Lung (tissue), 12 donors: ENCODE results near the gene GHDC. TPM values are rescaled to one million over a fixed set of nuclear protein-coding genes. Genes with fewer than 3 reads are reported as not detected.

Experiments used
- ATAC-seq: fragments of 200-7000 bp; cut with Tn5 transposase; one replicate; pipeline ENCODE4 v1.9.1; 2020; ENCODE audit warnings: moderate number of reproducible peaks; ENCODE audit not compliant: insufficient read depth, low FRiP score
- DNase-seq, 3 donors: peaks; one replicate each; pipeline ENCODE4 v3.0.0-alpha.2; 2013 to 2017
- H3K27ac ChIP-seq, 2 donors: one replicate each; pipeline ENCODE4 v1.5.1; 2013; ENCODE audit warnings: mild to moderate bottlenecking in 2 of 2, moderate library complexity in 2 of 2, control low read depth in 1 of 2, inconsistent platforms in 1 of 2, low read depth in 1 of 2, low read length in 1 of 2
- H3K27me3 ChIP-seq, 3 donors: one replicate each; pipeline ENCODE4 v1.5.1; 2013; ENCODE audit warnings: low read length in 2 of 3; ENCODE audit not compliant: control insufficient read depth in 3 of 3, insufficient read depth in 3 of 3
- H3K36me3 ChIP-seq, 4 donors: one replicate each; pipeline ENCODE4 v1.5.1; 2013; ENCODE audit warnings: low read length in 4 of 4, mild to moderate bottlenecking in 1 of 4, moderate library complexity in 1 of 4; ENCODE audit not compliant: control insufficient read depth in 4 of 4, insufficient read depth in 4 of 4
- H3K4me1 ChIP-seq, 5 donors: one replicate each; pipeline ENCODE4 v1.5.1; 2013; ENCODE audit warnings: low read length in 5 of 5, mild to moderate bottlenecking in 2 of 5, moderate library complexity in 1 of 5; ENCODE audit not compliant: control insufficient read depth in 5 of 5, insufficient read depth in 5 of 5
- H3K4me3 ChIP-seq: one replicate; pipeline ENCODE4 v1.5.1; 2013; ENCODE audit warnings: mild to moderate bottlenecking, control low read depth, moderate library complexity
- H3K9ac ChIP-seq, 2 donors: one replicate each; pipeline ENCODE4 v1.5.1; 2013; ENCODE audit warnings: low read length in 2 of 2, control low read depth in 1 of 2; ENCODE audit not compliant: insufficient read depth in 1 of 2
- H3K9me3 ChIP-seq, 4 donors: one replicate each; pipeline ENCODE4 v1.5.1; 2013; ENCODE audit warnings: low read length in 3 of 4, mild to moderate bottlenecking in 1 of 4, moderate library complexity in 1 of 4; ENCODE audit not compliant: control insufficient read depth in 4 of 4, insufficient read depth in 3 of 4
- CTCF ChIP-seq: IDR thresholded peaks from 2 replicates; pipeline ENCODE4 v1.5.1; 2012; ENCODE audit warnings: mild to moderate bottlenecking; ENCODE audit errors: control extremely low read depth, extremely low read depth
- WGBS, 2 donors: extraction: QIAGEN DNeasy Blood & Tissue Kit; methylation state at CpG; one replicate each; pipeline ENCODE4 v1.1.7; 2013; 5-methylcytosine and 5-hydroxymethylcytosine counted together
- polyA plus RNA-seq, 2 donors: library from polyadenylated mRNA; stranded (reverse); fragments of 200-250 nt; gene quantifications; one replicate each; pipeline ENCODE4 v1.2.1, GENCODE V29; 2013
- total RNA-seq, 2 donors: library from RNA; depleted of rRNA in 1 of 2; stranded (reverse); fragments of >200 nt in 1 of 2; gene quantifications; one replicate each; pipeline ENCODE4 v1.2.1, GENCODE V29; 2014 to 2021
- donor health status: control.
- donor health status: control.
- donor health status: Bipolar disorder and iron deficiency.
- donor health status: healthy.
- donor health status: DM: yes; HTN: yes; CAD: no.

GHDC gene
- total and polyA plus RNA-seq, 4 donors: 17.2 to 33.3 (median 22.6) TPM

DNA sequence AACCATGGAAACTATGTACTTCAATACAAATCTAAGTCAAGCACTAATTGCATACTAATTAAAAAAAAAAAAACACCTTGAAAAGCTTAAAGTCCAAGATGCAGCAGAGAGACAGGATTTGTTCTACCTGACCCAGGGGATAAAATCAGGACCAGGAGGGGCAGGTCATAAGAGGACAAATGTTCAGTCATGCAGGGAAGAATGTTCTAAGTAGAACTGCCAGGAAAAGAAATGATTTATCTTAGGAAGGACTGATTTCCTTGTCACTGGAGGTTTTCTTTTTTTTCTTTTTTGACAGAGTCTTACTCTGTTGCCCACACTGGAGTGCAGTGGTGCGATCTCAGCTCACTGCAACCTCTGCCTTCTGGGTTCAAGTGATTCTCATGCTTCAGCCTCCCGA, 9.1 kb upstream of the GHDC start:
- Histone ChIP-seq H3K27ac (no peak overlapping the region), H3K36me3 (peaks cover 12 to 47% (median 23%) of the 10 kb centered on the region in 4 donors), H3K9ac (no peak overlapping the region), H3K4me1 (peaks cover 0 to 10% (median 0%) of the 10 kb centered on the region in 5 donors), H3K4me3 (no peak overlapping the region), H3K9me3 (no peaks in the 10 kb centered on the region), H3K27me3 (no peaks in the 10 kb centered on the region)
- TF ChIP-seq CTCF: no peak
- ATAC-seq (no peak), DNase-seq (no peak)
- WGBS, 2 donors: 96 to 98% methylated on average over 2 of the region's 2 CpGs

DNA sequence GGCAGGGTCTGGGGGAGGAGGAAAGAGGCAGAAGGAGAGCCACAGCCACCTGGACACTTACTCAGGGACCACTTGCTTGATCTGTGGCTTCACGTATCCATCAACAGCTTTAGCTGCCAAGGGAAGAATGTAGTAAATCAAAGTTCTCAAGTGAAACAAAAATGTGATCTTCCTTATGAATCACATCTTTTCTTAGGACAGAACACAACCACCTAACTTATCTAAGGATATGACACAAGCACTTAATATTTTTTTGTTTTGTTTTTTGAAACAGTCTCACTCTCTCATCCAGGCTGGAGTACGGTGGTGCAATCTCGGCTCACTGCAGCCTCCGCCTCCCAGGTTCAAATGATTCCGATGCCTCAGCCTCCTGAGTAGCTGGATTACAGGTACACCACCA, 8.4 kb upstream of the GHDC start:
- H3K9me3 ChIP-seq: no peaks in the 10 kb centered on the region
- no peak overlapping the region for H3K4me3 ChIP-seq
- no peak overlapping the region for H3K27ac ChIP-seq
- WGBS, 2 donors: 97 to 98% methylated on average over 5 of the region's 5 CpGs
- peaks cover 0 to 10% (median 0%) of the 10 kb centered on the region in 5 donors for H3K4me1 ChIP-seq
- no peak overlapping the region for H3K9ac ChIP-seq
- no peak for TF ChIP-seq CTCF
- H3K27me3 ChIP-seq: no peaks in the 10 kb centered on the region
- DNase-seq (no peak), ATAC-seq (no peak)
- peaks cover 12 to 47% (median 22%) of the 10 kb centered on the region in 4 donors for H3K36me3 ChIP-seq

- Histone ChIP-seq H3K4me1 (peaks cover 0 to 10% (median 0%) of the 10 kb centered on the region in 5 donors), H3K4me3 (no peak overlapping the region), H3K27me3 (no peaks in the 10 kb centered on the region), H3K9ac (no peak overlapping the region), H3K36me3 (peaks cover 8 to 45% (median 19%) of the 10 kb centered on the region in 4 donors), H3K27ac (no peak overlapping the region), H3K9me3 (no peaks in the 10 kb centered on the region)
- DNase-seq (no peak), ATAC-seq (no peak)
- no peak for TF ChIP-seq CTCF
- 94 to 98% methylated on average over 6 of the region's 6 CpGs for WGBS, 2 donors
Measured at GRCh38 chr17:42202159-42202558, 7.9 kb upstream of the GHDC start.

- no peak overlapping the region for H3K9ac ChIP-seq
- no peak for ATAC-seq
- no peak for TF ChIP-seq CTCF
- DNase-seq: no peak
- H3K27ac ChIP-seq: no peak overlapping the region
- peaks cover 7 to 41% (median 18%) of the 10 kb centered on the region in 4 donors for H3K36me3 ChIP-seq
- no peaks in the 10 kb centered on the region for H3K9me3 ChIP-seq
- WGBS, 2 donors: 93% methylated on average over 10 of the region's 10 CpGs
- H3K4me3 ChIP-seq: no peak overlapping the region
- peaks cover 0 to 10% (median 0%) of the 10 kb centered on the region in 5 donors for H3K4me1 ChIP-seq
- no peaks in the 10 kb centered on the region for H3K27me3 ChIP-seq
Measured at GRCh38 chr17:42201458-42201772, 7.1 kb upstream of the GHDC start.
